ENCODE results near the gene LGMN.

Gene LGMN

DNA sequence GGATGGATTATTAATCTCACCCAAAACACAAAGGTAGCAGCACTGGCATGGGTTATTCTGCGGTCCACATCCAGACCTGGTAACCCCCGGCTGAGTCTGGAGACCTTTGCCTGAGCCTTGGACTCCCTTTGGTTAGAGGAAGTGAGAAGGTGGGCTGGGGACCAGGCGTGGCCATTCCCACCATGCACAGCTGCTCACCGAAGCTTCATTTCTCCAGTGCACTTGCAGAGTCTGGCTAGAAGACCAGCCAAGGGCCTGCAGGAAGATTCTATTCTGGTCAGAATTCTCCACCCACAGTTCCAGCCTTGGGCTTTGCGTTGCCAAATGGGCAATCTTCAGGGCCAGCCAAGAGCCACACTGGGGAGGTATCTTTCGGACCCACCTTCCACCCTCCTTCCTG lies 73.0 kb downstream of the LGMN start:
- no peak for DNase-seq

DNA sequence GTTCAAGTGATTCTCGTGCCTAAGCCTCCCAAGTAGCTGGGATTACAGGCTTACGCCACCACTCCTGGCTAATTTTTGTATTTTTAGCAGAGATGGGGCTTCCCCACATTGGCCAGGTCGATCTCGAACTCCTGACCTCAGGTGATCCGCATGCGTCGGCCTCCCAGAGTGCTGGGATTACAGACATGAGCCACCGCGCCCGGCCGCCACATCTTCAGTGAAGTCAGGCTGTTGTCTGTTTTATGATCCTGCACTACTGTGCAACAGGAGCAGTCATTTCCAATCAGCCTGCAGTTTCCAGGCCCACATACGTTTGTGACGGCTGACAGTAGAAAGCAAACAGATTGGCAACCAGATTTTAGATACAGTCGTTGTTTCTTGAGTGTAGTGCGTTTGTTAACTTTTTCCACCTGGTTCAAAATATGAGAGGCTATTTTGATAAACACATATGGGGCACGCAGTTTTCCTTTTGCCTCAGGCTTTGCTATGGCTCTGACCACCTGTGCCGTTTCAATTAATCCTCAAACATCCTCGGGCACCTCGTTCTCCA lies 74.8 kb downstream of the LGMN start:
- DNase-seq, result no peak

DNA sequence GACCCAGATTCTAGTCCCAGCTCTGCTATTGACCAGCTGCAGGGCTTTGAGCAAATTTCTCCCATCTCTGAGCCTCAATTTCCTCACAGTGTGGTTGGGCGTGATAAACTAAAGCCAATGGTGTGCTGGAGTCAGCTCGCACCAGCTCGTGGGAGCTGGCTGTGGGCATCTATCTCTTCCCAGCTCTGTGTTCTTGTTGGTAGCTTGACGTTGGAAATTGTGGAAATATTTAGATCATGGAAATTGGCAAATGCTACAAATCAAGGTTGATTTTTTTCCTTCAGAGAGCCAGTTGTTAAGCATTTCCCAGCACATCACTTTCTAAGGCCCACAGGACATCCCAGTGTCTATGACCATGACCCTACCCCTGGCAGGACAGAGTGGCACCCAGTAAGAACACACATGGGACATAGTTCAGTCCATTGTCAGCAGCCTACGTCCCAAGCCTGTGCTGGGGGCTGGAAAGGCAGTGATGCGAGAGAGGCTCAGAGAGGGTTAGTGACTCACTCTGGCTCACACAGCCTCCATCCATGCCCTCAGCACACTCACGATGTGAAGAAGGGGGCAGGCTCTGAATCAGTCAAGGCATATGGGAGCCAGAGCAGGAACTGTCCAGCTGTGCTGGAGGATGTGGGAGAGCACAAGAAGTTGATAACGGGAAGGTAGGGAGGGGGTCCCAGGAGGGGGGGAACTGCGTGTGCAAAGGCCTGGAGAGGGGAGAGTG lies 77.6 kb downstream of the LGMN start:
- DNase-seq, result no peak

DNA sequence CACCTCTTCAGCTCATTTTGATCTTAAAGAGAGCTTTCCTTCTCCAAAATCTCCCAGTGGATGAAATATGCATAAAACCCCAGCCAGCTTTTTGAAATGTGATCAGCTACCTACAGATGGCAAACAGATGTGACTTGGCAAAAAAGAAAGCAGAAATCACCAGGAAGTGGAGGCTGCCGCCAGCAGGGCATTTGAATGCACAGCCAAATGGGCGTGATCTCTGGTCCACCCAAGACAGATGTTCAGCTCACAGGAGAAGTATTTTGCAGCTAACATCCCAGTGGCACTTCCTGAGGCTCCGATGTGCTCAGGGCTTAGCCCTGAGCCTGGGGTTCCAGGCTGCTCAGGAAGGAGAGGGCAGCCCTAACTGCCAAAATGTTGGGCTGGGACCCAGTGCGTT lies 78.3 kb downstream of the LGMN start:
- no peak for DNase-seq

DNA sequence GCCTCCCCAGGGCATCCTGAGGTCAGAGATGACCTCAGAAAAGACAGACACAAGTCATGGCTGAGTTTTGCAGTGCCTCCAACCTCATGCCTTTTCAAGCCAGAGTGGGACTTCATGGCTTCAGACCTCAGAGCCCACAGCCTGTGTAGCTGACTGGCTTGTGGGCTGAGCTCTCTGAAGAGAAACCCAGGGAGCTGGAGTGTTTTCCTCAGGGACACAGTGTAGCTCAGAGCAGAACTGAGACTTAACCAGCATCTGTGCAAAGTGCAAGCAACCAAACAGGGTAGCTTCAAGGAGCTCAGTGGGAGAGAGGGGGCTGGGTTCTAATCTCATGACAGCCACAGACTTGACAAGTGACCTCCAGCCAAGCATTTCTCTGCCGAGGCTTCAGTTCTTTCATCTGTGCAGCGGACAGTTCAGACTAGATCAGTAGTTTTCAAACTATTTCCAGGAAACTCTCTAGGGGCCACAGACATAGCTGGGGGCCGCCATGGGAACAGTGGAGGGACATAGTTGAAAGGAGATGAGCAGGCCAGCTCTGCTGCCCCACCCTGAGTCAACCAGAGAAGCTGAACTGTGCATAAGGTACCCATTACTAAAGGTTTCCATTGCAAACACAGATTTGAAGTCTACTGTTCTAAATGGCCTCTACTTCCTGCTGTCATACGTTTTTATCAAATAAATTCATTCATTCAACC lies 80.0 kb downstream of the LGMN start:
- no peak for DNase-seq

DNA sequence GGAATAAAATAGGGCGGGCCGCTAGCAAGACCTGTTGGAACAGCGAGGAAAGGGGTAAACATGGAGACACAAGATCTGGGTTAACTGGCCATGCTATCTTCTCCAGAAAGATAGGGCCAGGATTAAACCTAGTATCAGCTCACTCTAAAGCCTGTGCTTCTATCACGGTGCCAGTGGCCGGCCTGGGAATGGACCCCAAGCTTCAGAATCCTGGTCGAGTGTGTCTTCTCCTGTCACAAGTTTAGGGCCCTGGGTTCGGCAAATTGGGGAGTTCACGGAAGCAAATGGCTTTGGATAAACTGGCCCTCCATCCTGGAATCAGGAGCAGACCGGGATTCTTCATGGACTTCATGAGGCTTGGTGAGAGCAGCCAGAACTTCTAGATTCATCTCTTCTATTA lies 82.2 kb downstream of the LGMN start:
- no peak for DNase-seq

DNA sequence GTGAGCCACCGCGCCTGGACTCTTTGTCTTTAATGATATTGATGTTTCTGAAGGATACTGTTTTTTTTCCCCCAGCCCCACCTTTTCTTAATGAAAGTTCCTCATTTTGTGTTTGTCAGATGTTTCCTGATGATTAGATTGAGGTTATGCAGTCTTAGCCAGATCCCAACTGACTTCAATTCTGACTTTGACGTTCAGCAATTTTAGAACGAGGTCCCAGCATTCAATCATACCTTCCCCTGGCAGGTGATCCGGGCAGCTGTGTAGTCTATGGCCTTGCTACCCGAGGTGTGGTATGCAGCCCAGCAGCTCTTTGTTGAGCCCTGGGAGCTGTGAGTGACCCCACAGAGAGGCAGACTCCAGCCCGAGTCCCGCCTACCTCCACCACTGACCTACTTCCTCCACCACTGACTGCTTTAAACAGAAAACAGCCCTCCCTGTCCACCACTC lies 82.7 kb downstream of the LGMN start:
- no peak for DNase-seq

DNA sequence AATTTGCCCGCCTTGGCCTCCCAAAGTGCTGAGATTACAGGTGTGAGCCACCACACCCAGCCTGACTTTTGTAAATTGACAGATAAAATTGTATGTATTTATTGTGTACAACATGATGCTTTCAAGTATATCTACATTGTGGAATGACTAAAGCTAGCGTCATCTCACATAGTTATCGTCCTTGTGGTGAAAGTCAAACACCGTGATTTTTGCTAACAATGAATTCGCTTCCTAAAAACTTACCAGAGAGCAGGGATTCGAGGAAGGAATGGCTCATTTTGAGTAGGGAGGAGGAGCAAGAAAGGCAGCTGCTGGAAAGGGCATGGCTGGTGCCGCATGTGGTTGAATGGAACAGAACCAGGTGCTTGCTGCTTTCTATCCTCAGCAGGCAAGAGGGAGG lies 85.4 kb downstream of the LGMN start:
- DNase-seq, result no peak

DNA sequence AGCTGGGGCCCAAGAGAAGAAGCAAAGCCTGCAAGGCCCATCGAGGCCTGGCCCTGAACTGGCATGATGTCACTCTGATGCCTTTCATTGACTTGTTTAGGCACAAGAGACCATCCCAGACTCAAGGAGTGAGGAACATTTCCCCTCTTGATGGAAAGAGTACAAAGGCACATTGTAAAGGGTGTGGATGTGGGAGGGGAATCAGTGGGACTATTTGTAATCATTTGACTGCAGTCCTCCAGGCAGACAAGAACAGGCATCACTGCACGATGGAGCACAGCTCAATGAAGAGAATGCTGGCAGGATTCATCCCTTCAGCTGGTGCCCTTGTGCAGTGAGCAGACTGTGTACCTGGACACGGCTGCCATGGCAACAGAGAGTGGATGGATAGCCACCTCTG lies 87.9 kb downstream of the LGMN start:
- DNase-seq, result no peak

DNA sequence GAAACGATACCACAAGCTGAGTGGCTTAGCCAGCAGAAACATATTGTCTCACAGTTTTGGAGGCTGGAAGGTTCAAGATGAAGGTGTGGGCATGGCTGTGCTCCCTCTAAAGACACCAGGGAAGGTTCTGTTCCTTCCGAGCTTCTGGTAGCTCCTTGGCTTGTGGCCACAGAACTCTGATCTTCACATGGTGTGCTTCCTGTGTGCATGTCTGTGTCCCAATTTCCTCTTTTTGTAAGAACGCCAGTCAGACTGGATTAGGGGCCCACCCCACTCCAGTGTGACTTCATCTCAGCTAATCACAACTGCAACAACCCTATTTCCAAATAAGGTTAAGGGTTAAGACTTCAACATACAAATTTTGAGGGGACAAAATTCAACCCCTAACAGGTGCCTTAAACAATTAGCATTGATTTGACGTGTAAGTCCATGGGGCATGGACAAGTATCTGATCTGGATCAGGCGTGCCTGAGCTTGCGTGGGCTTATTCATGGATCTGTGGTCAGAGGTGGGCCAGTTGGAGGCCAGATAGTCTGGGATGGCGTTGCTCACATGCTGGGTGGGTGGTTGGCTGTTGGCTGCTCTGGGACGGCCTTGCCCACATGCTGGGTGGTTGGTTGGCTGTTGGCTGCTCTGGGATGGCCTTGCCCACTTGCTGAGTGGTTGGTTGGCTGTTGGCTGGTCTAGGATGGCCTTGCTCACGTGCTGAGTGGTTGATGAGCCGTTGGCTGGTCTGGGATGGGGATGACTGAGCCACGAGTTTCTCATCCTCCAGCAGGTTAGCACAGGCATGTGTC lies 88.5 kb downstream of the LGMN start:
- no peak for DNase-seq

DNA sequence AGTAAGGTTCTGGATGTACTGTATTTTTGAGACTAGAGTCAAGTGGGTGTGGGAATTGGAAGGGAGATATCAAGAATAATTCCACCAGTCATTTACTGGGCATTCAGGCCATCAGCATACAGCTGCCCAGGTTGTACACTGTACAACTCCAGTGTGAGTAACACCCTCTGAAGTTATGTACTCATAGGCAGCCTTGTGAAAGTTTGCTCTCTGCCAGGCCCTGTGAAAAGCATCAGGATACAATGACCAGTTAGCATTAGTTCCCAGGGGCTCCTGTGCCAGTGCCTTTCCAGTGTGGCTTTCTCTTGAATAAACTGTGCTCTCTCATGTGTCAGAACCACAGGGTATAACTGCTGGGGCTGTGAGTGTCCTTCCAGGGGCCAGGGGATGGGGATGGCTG lies 89.7 kb downstream of the LGMN start:
- DNase-seq, result no peak

DNA sequence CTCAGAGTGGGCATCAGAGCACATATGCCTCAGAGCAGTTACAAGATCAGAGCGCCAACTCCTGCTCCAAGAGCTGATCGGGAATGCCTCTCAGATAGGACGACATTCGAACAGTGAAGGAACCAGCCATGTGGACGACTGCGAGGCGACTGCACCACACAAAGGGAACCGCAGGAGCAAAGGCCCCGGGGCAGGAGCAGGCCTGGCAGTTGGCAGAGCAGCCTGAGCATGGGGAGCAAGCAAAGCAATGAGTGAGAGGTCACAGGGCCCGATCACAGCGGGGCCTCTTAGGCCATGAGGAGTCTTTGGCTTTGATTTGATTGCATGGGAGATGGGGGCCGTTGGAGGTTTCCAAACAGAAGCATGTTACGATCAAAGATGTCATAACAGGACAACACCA lies 90.3 kb downstream of the LGMN start:
- no peak for DNase-seq

DNA sequence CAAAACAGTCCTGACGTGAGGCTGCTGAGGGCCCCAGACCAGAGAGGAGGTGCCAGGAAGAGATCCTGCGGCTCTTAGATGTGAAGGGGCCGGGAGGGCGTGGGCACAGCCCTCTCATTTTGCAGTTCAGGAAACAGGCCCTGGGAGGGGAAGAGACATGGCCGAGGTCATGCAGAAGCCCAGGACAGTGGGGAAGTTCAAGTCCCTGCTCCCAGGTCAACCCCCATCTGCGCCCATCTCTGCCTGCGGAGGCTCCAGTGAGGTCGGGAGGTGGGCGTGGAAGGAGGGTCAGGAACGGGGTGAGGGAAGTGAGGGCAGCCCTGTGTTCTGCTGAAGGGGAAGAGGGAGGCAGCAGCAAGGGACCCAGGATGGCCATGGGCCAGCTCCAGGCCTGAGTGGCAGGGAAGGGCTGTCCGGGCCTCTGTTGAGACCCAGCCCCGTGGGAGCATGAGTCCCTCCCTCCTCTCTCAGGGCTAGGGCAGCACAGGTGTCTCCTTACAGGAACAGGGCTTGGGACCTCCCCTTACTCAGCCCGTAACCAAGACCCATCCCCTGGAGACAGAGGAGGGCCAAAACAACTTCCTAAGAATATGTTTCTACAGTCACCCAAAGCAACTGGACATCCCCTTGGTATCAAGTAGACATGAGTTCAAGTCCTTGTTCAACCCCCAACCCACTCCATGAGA lies 90.8 kb downstream of the LGMN start:
- DNase-seq, result no peak

DNA sequence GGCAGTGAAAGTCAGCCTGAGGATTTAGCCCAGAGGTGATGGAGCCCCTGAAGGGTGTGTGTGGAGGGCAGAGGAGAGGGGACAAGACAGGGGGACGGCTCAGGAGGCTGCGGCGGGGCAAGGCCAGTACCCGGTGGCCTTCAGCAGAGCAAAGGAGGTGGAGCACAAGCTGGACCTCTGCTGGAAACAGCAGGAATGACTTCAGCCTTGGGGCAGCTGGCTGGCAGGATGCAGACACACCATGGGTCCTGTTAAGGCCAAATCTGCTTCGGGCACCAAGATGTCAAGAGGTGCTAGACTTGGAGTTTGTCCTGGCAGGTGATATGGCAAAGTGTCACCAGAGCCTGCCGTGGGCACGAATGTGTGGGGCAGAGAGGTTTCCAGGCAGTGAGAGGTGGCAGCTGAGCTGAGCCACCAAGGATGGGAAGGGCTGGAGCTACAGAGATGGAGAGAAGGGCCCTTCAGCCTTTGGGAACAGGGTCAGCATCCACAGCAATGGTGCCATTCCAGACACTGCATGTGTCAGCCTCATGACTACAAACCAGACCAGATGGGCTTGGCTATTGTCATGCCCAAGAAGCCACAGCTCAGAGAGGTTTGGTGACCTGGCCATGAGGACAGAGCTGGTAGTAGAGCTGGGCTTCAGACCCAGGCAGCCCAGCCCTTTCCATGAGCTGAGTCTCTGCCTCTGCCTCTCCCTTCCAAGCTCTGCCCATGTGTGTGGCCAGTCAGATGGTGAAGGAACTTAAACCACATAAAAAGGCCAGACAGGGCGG lies 91.9 kb downstream of the LGMN start:
- DNase-seq, result no peak

DNA sequence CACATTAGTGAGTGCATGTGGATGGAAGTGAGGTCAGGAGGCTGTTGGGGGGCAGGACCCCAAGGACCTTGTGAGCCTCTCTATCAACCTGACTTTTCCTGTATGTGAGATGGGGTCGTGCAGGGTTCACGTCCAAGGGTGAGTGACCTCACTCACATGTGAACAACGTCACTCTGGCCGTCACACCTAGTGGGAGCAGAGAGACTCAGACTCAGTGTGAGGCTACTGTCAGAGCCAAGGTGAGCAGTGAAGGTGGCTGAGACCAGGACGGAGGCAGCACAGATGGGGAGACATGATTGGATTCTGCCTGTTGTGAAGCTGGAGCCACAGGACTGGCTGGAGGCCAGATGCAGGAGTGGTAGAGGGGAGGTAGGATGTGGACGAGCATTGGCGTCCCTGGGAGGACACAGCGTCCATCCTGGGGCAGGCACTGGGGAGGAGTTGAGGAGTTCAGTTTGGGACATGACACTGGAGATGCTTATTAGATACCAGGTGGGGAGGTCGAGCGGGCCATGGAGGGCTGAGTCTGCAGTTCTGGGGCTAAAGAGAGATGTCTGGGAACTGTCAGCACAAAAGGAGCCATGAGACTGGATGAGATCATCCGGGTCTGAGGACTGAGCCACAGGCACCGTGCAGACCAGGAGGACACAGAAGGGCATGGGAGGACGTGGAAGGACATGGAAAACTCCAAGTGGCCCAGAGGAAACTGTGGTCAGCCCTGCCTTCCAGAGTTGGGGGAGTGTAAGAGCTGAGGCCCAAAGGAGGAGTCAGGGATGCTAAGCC lies 92.8 kb downstream of the LGMN start:
- no peak for DNase-seq

DNA sequence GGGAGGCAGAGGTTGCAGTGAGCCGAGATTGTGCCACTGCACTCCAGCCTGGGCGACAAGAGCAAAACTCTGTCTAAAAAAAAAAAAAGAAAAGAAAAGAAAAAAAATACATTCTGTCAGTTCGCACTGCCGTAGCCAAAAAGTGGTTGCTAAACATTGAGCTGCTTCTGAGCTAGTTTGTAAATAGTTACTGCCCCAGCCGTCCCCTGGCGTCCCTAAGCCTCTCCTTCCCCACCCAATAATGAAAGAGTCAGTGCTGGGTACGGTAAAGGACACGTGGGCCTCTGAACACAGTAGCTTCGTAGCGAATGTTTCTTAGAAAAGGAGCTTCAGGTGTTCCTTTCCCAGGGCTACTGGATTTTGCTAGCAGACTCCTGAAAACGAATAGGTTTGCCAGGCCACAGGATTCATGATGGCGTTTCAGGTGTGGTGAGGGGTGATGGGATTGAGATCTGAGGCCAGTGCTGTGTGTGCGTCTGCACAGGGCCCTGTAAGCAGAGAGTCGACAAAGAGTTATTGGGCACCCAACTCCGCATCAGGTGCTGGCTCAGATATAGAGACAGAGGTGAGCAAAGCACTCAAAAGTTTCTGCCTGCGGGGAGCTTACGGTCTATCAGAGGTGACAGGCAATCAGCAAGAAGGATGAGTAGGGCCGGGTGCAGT lies 94.1 kb downstream of the LGMN start:
- no peak for DNase-seq
